Activated T-cell treated with anti-CD3 and anti-CD28 coated beads, Interleukin-2, amount 50 U/mL, for 4 hours (primary cell): ENCODE results near the gene YKT6. TPM values are rescaled to one million over a fixed set of nuclear protein-coding genes. Genes with fewer than 3 reads are reported as not detected.
A peak's percentile ranks its signal among the peaks of the same experiment; 100 is the strongest.

Source experiments
- ATAC-seq, 2 donors: fragments of 200-7000 bp; cut with Tn5 transposase; one replicate each; pipeline ENCODE4 v1.10.0; 2021
- DNase-seq: peaks from one replicate; pipeline ENCODE4 v3.0.0-alpha.2; 2020
- H3K27me3 Mint-ChIP-seq: one replicate; pipeline ENCODE4 v1.8.0; 2021; ENCODE audit warnings: low read depth, mixed read lengths
- H3K36me3 Mint-ChIP-seq: one replicate; pipeline ENCODE4 v1.8.0; 2022; ENCODE audit warnings: mixed read lengths; ENCODE audit not compliant: insufficient read depth
- H3K4me1 Mint-ChIP-seq: one replicate; pipeline ENCODE4 v1.8.0; 2021; ENCODE audit warnings: low read depth, mixed read lengths
- H3K4me3 Mint-ChIP-seq: one replicate; pipeline ENCODE4 v1.8.0; 2021; ENCODE audit warnings: mild to moderate bottlenecking, moderate library complexity, mixed read lengths
- H3K9me3 Mint-ChIP-seq: one replicate; pipeline ENCODE4 v1.8.0; 2021; ENCODE audit warnings: mixed read lengths
- total RNA-seq, 3 donors: library from RNA; stranded (reverse); gene quantifications; one replicate each; pipeline ENCODE4 v1.2.1, GENCODE V29; 2021

Gene YKT6
- total RNA-seq, 3 donors from 2014 or later, result 114 to 121 (median 115) TPM

DNA sequence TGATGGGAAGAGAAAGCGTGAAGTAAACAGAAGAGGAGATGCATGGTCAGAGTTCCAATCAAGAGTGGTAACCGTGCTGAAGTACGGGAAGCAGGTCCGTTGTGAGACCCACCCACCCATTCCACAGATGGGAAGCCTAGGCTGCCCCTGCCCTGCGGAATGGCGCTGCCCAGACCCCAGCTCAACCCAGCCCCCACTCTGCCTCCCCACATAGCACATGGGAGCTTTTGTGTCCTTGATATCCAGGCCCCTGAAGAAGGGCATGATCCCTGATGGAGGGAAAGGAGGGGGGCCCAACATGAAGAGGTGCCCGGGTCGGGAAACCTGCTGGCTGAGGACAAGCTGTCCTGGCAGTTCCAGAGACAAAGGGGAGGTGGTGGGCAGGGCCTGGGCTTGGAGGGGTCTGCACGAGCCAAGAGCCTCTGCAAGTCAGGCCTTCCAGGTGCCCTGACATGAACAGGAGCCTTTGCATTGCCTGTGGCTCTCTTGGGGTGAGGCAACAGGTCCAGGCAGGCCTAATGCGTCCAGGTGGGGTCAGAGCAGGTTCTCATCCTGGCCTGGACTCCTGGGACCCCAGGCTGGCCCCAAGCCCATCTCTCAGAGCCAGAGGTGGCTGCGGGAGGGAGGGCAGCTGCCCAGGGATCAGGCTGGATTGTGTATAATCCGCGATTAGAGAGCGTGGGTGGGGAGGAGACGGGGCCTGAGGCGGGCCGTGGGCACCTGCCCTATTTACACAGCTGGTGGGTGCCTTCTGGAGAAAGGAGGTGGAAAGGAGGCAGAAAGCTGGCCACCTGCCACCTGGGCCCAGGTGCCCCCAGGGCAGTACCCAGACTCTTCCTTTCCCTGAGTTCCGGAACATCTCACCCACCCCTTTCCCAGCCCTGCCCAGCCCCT is 23.5 kb downstream of the YKT6 start:
- ATAC-seq (no peak), DNase-seq (no peak)
- Mint-ChIP-seq H3K9me3 (no peaks in the 10 kb centered on the region), H3K36me3 (no peaks in the 10 kb centered on the region), H3K4me1 (no peaks in the 10 kb centered on the region), H3K4me3 (no peak overlapping the region), H3K27me3 (peaks cover 5% of the 10 kb centered on the region)

DNA sequence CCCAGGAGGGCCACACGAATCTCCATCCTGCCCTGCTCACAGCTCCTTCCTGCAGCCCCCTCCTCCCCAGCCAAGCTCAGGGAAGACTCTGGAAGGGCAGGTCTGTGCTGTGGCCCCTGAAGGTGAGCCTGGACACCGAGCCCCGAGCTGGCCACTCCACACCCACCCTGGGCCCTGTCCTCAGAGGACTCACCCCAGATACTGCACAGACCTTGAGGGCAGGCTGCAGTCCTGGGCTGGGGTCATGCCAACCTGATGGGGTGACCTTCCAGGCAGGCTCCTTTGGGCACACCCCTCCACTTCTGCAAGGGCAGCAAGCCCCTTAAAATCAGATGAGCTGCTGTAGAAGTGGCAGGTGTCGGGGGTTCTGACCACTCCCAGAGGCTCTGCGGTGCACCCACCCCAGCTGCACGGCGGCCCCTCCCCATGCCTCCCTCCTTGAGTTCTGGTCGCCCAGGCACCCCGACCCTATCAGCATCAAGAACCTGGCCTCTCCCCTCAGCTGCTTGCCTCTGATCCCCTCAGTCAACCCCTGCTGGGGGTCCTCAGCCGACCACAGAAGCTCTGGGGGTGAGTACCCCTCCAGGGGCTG is 24.3 kb downstream of the YKT6 start:
- DNase-seq (no peak), ATAC-seq (no peak)
- Mint-ChIP-seq H3K4me1 (no peaks in the 10 kb centered on the region), H3K27me3 (peaks cover 5% of the 10 kb centered on the region), H3K4me3 (no peak overlapping the region), H3K9me3 (no peaks in the 10 kb centered on the region), H3K36me3 (no peaks in the 10 kb centered on the region)

DNA sequence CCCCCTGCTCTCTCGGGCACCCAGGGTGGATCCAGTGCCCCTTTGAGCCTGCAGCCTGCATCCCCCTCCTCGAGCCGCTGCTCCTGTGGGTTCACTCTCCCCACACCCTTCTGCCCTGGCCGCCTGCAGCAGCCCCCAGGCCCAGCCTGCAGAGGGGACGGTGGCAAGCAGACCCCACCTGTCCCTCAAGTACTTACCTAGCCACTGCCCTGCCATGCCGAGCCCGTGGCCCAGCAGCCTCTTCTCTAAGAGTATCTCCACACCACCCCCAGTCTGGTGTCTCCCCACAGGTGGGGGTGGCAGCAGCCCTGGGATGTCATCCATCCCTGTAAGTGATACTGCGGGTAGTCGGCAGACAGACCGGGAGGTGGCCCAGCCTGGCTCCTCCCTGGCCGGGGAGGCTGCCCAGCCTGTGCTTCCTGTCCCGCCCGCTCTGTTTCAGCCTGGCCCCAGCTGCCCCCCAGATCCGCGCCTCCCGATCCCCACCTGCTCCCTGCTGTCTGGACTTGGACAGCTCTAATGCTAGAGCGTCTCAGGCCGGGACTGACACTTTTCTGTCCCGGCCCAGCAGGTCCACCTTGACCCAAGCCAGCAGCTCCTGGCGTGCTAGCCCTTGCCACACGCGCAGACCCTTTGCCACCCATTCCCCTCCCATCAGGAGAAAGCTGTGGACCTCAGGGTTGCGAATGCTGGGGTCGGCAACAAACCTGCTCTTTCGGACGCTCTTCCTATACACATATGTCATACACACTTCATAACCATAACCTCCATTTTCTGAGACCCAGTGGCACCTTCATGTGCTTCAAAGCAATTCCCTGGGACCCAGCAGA is 25.0 kb downstream of the YKT6 start:
- peaks cover 5% of the 10 kb centered on the region for H3K27me3 Mint-ChIP-seq
- H3K4me3 Mint-ChIP-seq, result no peak overlapping the region
- no peaks in the 10 kb centered on the region for H3K36me3 Mint-ChIP-seq
- H3K4me1 Mint-ChIP-seq, result no peaks in the 10 kb centered on the region
- DNase-seq (no peak), ATAC-seq (no peak)
- H3K9me3 Mint-ChIP-seq, result no peaks in the 10 kb centered on the region

DNA sequence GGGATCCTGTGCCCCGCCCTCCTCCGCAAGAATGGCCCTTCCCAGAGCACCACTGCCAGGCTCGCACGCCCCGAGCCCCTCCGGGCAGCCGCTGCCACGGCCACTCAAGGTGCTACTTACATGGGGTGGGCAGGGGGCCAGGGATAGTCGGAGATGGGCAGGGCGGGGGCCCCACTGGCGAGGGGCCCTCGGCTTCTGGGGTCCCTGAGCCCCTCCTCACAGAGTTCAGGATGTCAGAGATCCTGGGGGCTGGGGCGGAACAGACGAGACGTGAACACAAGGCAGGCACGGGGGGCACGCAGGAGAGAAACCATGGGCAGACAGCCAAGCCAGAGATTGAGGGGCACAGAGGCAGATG is 25.6 kb downstream of the YKT6 start:
- H3K36me3 Mint-ChIP-seq, result no peaks in the 10 kb centered on the region
- DNase-seq, result no peak
- no peak overlapping the region for H3K4me3 Mint-ChIP-seq
- ATAC-seq, result no peak
- H3K4me1 Mint-ChIP-seq, result no peaks in the 10 kb centered on the region
- no peaks in the 10 kb centered on the region for H3K9me3 Mint-ChIP-seq
- peaks cover 5% of the 10 kb centered on the region for H3K27me3 Mint-ChIP-seq

DNA sequence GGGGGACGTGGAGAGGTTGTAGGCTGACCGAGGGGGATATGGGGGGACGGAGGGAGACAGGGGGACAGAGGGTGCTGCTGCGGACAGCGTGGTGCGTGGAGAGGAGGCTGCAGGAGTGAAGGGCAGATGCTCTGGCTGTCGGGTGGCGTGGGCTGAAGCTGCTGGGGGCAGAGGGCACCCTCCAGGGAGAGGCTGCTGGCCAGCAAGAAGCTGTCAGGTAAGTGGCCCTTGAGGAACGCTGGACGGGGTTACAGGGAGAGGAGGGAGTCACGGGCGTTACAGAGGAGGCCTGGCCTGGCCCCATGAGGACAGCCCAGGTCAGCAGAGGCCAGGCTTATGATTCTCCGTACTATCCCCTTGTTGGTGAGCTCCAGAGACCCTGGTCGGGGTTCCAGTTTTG is 27.1 kb downstream of the YKT6 start:
- no peak for DNase-seq
- no peaks in the 10 kb centered on the region for H3K9me3 Mint-ChIP-seq
- peaks cover 5% of the 10 kb centered on the region for H3K27me3 Mint-ChIP-seq
- ATAC-seq, result no peak
- H3K4me3 Mint-ChIP-seq, result no peak overlapping the region
- no peaks in the 10 kb centered on the region for H3K36me3 Mint-ChIP-seq
- H3K4me1 Mint-ChIP-seq, result no peaks in the 10 kb centered on the region

DNA sequence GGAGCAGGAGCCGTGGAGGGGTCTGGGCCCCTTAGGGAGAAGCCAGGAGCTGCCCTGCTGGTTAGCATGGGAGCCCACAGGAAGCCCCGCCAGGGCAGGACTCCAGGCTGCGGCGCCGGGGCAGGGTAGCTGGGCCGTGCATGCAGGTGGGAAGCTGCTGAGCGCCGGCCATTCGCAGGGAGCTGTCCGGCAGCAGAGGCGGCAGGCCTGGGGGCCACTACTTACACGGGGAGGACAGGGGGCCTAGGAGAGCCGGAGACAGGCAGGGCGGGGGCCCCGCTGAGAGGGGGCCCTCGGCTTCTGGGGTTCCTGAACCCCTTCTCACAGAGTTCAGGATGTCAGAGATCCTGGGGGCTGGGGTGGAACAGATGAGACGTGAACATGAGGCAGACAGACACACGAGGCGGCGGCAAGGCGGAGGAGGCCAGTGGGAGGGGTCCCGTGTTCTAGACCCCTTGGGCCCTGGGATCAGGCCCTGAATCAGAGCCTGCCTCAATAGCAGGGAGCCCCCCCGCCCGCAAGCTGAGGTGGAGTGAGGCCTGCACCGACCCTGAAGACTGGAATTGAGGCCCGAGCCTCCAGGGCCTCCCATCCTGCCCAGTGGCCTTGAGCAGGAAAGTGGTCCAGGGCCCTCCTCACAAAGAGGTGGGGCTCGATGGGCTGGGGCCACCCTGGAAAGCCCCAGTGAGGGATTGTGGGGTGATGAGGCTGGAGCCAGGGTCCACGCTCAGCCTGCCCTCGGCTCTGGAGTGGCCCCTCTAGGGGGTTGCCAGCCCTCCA is 28.0 kb downstream of the YKT6 start:
- no peak for DNase-seq
- Mint-ChIP-seq H3K4me3 (no peak overlapping the region), H3K36me3 (no peaks in the 10 kb centered on the region), H3K4me1 (no peaks in the 10 kb centered on the region), H3K27me3 (peaks cover 5% of the 10 kb centered on the region), H3K9me3 (no peaks in the 10 kb centered on the region)
- no peak for ATAC-seq

DNA sequence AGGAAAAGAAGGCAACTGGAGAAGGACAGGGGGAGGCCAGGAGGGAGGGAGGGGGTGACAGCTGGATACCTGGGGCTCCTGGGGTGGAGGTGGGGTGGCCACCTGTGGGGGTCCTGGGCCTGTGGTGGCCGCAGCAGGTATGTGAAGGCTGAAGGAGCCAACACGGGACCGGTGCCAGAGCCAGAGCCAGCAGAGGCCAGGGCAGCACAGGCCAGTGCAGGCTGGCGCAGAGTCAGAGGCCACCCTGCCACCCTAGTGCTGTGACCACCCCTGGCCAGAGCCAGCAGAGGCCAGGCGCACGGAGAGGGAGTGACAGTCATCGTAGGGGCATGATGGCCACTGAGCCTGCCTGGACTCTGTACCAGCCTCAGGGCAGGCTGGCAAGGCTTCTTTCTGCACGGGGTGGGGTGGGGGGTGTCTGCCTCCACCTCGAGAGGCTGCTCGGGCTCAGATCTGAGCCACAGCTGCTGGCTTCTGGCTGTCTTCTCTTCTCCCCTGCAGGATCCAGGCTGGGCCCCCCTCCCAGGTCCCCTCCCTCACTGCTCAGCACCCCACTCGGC is 28.8 kb downstream of the YKT6 start:
- Mint-ChIP-seq H3K27me3 (peaks cover 5% of the 10 kb centered on the region), H3K4me3 (no peak overlapping the region), H3K36me3 (no peaks in the 10 kb centered on the region), H3K4me1 (no peaks in the 10 kb centered on the region), H3K9me3 (no peaks in the 10 kb centered on the region)
- ATAC-seq, result no peak
- no peak for DNase-seq

DNA sequence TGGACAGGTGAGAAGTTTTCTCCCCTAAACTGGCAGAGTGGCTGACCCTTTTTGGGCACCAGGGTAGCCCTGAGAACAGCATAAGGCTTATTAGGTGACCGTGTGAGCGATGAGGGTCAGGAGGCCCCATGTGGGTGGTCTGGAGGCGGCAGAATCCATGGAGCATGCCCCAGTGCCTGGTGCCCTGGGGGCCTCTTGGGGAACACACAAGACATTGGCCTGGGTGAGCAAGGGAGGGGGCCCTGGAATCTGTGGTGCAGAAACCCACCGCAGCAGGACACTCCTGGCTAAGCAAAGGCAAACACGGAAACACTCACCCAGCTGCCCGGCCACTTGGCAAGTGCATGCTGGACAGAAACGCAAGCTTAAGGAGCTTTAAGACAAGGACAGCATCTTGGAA is 29.5 kb downstream of the YKT6 start:
- H3K27me3 Mint-ChIP-seq, result peaks cover 5% of the 10 kb centered on the region
- H3K36me3 Mint-ChIP-seq, result no peaks in the 10 kb centered on the region
- no peaks in the 10 kb centered on the region for H3K4me1 Mint-ChIP-seq
- no peak for ATAC-seq
- H3K4me3 Mint-ChIP-seq, result no peak overlapping the region
- no peaks in the 10 kb centered on the region for H3K9me3 Mint-ChIP-seq
- DNase-seq, result no peak

DNA sequence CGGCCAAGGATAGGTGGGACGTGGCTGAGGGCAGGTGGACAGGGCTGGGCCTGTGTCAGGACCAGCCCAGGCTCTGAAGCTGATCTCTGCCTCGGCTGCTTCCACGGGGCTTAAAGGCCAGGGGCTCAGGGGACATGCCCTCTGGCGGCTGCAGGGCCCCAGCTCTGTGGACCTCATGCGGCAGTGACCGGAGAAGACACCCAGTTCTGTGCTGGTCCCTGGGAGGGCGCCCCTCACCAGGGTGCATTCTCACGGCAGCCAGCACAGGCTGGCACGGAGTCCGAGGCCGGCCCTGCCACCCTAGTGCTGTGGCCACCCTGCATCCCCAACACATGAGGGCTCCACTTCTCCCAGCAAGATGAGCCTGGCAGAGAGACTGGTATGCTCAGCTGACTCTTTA is 30.3 kb downstream of the YKT6 start:
- DNase-seq (no peak), ATAC-seq (peak in 1 of 2 donors; percentile 9)
- Mint-ChIP-seq H3K36me3 (no peaks in the 10 kb centered on the region), H3K27me3 (peaks cover 2% of the 10 kb centered on the region), H3K4me3 (no peak overlapping the region), H3K9me3 (no peaks in the 10 kb centered on the region), H3K4me1 (no peaks in the 10 kb centered on the region)

DNA sequence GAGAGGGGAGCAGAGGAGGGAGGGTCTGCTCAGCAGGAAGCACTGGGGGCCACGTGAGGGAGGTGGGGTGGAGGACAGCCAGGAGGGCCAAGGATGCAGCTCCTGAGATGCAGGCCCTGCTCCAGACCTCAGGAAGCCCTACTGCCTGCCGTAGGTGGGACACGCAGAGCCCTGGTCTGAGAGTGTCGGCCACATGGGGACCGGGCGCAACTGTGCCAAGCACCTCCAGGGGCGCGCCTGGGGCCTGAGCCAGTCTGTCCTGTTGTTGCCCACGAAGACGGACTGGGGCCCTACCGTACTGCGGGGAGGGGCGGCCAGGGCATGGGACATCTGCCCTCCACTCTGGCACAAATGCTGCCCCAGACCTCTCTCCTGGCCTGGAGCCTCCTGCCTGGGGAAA is 31.6 kb downstream of the YKT6 start:
- DNase-seq (no peak), ATAC-seq (no peak)
- Mint-ChIP-seq H3K4me3 (no peak overlapping the region), H3K9me3 (no peaks in the 10 kb centered on the region), H3K36me3 (no peaks in the 10 kb centered on the region), H3K4me1 (no peaks in the 10 kb centered on the region), H3K27me3 (no peaks in the 10 kb centered on the region)

DNA sequence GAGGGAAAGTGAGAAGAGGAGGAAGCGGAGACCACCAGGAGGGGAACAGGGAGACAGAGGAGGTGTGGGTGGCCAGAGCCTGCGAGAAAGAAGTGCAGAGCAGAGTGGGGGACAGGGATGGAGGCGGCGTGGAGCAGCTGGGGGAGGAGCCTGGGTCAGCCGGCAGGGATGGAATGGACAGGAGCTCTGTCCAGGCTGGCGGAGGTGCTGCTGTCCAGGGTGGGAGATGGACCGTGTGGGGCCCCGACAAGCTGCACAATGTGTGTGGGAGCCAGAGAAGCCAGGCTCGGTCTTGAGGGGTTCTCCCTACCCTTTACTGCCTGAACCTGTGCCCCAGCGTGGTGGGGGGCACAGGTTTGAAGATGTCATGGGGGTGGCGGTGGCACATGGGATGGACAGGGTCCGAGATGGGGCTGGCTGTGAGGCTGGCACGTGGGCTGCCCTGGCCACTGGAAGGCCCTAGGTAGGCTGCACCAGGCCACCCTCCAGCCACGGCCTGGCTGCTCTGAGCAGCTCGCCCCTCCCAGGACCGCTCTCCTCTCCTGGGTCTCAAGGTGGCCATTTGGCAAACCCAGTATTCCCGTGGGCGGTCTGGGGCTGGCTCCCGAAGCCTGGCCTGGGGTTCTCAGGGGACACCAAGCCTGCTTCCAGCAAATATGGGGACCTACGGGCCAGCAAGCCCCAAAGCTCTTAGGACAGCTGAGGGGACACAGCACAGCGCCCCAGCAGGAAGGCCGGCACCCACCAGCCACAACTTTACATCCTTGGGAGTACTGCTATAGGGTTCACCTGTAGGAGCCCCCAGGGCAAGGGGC is 32.3 kb downstream of the YKT6 start:
- no peak for DNase-seq
- Mint-ChIP-seq H3K4me3 (no peak overlapping the region), H3K27me3 (no peaks in the 10 kb centered on the region), H3K4me1 (no peaks in the 10 kb centered on the region), H3K9me3 (no peaks in the 10 kb centered on the region), H3K36me3 (no peaks in the 10 kb centered on the region)
- no peak for ATAC-seq

DNA sequence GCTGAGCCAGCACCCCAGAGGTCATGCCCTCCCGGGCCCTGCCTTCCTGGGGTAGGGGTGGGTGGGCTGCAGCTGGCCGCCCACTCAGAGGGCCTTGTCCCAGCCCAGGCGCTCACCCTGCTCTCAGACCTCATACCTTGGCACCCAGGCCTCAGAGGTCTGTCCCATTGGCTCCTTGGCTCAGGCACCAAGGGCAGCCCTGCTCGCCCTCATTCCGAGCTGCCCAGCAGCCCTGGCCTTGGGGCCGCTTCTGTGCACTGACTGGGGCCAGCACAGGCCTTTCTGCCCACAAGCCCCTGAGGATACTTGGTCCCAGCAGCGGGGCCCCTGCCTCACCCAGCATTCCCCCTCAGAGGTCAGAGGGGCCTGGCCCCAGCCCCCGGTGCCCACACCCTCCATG is 34.3 kb downstream of the YKT6 start:
- DNase-seq (no peak), ATAC-seq (no peak)
- H3K36me3 Mint-ChIP-seq, result no peaks in the 10 kb centered on the region
- no peaks in the 10 kb centered on the region for H3K4me1 Mint-ChIP-seq
- H3K9me3 Mint-ChIP-seq, result no peaks in the 10 kb centered on the region
- H3K4me3 Mint-ChIP-seq, result no peak overlapping the region
- H3K27me3 Mint-ChIP-seq, result no peaks in the 10 kb centered on the region

DNA sequence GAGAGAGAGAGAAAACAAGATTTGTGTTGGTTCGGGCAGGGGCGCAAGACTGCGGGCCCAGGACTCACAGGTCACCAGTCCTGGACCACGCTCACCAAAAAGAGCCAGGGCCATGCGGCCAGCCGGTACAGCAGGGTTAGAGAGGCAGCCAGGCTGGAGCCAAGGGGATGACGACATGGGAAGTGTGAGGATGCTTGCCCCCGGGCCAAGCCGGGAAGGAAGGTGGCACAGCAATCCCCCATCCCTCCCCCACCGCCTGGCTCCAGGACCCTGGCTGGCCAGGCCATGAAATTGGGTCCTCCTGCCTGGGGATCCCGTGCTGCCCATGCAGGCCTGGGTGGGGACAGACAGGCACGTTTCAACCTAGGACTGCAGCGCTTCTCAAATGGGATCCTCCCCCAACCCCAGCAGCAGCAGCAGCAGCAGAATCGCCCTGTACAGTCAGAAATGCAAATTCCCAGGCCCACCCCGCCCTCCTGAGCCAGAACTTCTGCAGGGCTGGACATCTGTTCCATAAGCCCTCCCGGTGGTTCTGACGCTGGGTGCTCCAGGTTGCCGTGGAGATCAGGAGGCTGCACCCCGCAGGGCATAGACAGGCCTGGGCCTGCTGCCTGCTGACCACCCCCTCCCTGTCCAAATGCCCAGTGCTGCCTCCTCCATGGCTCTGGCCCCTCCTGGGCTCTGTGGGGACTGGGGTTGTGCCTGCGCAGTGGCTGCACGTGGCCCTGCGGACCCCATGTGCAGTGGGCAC is 35.0 kb downstream of the YKT6 start:
- Mint-ChIP-seq H3K4me3 (no peak overlapping the region), H3K27me3 (no peaks in the 10 kb centered on the region), H3K9me3 (no peaks in the 10 kb centered on the region), H3K36me3 (no peaks in the 10 kb centered on the region), H3K4me1 (no peaks in the 10 kb centered on the region)
- DNase-seq (no peak), ATAC-seq (no peak)
